ENCODE data around the gene GFI1.
"Not testable (repeated sequence)": the region's sequence is repeated elsewhere in the genome, so short reads cannot be mapped to it uniquely, and the experiment has no call there.

GFI1 gene

GRCh38 chr1:92441697-92442342 is 44.9 kb downstream of the GFI1 start:
- TF ChIP-seq MAX (IDR thresholded peaks at IDR 0.05; ENCODE audit: low read depth, low read length) = no peak
- TF ChIP-seq POLR2A (IDR thresholded peaks at IDR 0.05; ENCODE audit: extremely low read depth, insufficient read length) = no peak
- TF ChIP-seq CTCF (IDR thresholded peaks at IDR 0.05; ENCODE audit: low read depth, low read length) = no peak
- TF ChIP-seq MYC (IDR thresholded peaks at IDR 0.05; ENCODE audit: low read depth, low read length) = no peak
- no peak for DNase-seq (ENCODE audit: low read depth)
- no peak overlapping the region for H3K4me3 ChIP-seq (ENCODE audit: low read depth, low read length)

- no peak for TF ChIP-seq CTCF (IDR thresholded peaks at IDR 0.05; ENCODE audit: low read depth, low read length)
- no peak for TF ChIP-seq MAX (IDR thresholded peaks at IDR 0.05; ENCODE audit: low read depth, low read length)
- TF ChIP-seq POLR2A (IDR thresholded peaks at IDR 0.05; ENCODE audit: extremely low read depth, insufficient read length) = no peak
- TF ChIP-seq MYC (IDR thresholded peaks at IDR 0.05; ENCODE audit: low read depth, low read length) = no peak
- no peak overlapping the region for H3K4me3 ChIP-seq (ENCODE audit: low read depth, low read length)
- DNase-seq (ENCODE audit: low read depth) = no peak
Measured at GRCh38 chr1:92441316-92441696, 45.4 kb downstream of the GFI1 start.

- no peak for TF ChIP-seq CTCF (IDR thresholded peaks at IDR 0.05; ENCODE audit: low read depth, low read length)
- no peak for DNase-seq (ENCODE audit: low read depth)
- H3K4me3 ChIP-seq (ENCODE audit: low read depth, low read length) = no peak overlapping the region
Measured at GRCh38 chr1:92439291-92439690, 47.4 kb downstream of the GFI1 start.

- not testable (repeated sequence) for H3K4me3 ChIP-seq (ENCODE audit: low read depth, low read length); DNase-seq (ENCODE audit: low read depth)
Measured at GRCh38 chr1:92434572-92434971, 52.2 kb downstream of the GFI1 start.

- TF ChIP-seq MYC (IDR thresholded peaks at IDR 0.05; ENCODE audit: low read depth, low read length) (no peak), CTCF (IDR thresholded peaks at IDR 0.05; ENCODE audit: low read depth, low read length) (no peak), MAX (IDR thresholded peaks at IDR 0.05; ENCODE audit: low read depth, low read length) (no peak), POLR2A (IDR thresholded peaks at IDR 0.05; ENCODE audit: extremely low read depth, insufficient read length) (no peak)
- H3K4me3 ChIP-seq (ENCODE audit: low read depth, low read length) = no peak overlapping the region
- DNase-seq (ENCODE audit: low read depth) = no peak
Measured at GRCh38 chr1:92430030-92430429, 56.7 kb downstream of the GFI1 start.

GRCh38 chr1:92425617-92426016 is 61.1 kb downstream of the GFI1 start:
- no peak for DNase-seq (ENCODE audit: low read depth)
- TF ChIP-seq CTCF (IDR thresholded peaks at IDR 0.05; ENCODE audit: low read depth, low read length) = no peak
- no peak for TF ChIP-seq MYC (IDR thresholded peaks at IDR 0.05; ENCODE audit: low read depth, low read length)
- TF ChIP-seq MAX (IDR thresholded peaks at IDR 0.05; ENCODE audit: low read depth, low read length) = no peak
- no peak for TF ChIP-seq POLR2A (IDR thresholded peaks at IDR 0.05; ENCODE audit: extremely low read depth, insufficient read length)
- no peak overlapping the region for H3K4me3 ChIP-seq (ENCODE audit: low read depth, low read length)
